RWPE1 (cell line): ENCODE measurements around the gene SIMC1.

Experiments
- CTCF ChIA-PET: fragments of 350-600 bp; sonication (Branson Sonifier 250); formaldehyde crosslinking; extraction: SDS; loops from one replicate; lab custom pipeline; 2021; lab: Yijun Ruan, JAX
- POLR2A ChIA-PET: fragments of 400-600 bp; formaldehyde crosslinking; extraction: SDS; loops from one replicate; lab custom pipeline; 2020; ENCODE audit warnings: antibody characterized with exemption; ENCODE audit not compliant: low non-redundant PET; lab: Yijun Ruan, JAX
- DNase-seq: peaks from one replicate; pipeline ENCODE4 v3.0.0; 2012; ENCODE audit warnings: low spot score
- H3K27ac ChIP-seq: fragments of 450-650 bp; 2 replicates; pipeline ENCODE4 v1.5.1; 2017
- TF ChIP-seq, protein P1 (sequence below): fragments of 450-650 bp; conservative IDR thresholded peaks from 2 replicates; pipeline ENCODE4 v1.5.1; 2017; ENCODE audit warnings: low read depth, mild to moderate bottlenecking

The SIMC1 gene

GRCh38 chr5:176352116-176352878 lies 114.1 kb downstream of the SIMC1 start:
- TF ChIP-seq, protein P1, sequence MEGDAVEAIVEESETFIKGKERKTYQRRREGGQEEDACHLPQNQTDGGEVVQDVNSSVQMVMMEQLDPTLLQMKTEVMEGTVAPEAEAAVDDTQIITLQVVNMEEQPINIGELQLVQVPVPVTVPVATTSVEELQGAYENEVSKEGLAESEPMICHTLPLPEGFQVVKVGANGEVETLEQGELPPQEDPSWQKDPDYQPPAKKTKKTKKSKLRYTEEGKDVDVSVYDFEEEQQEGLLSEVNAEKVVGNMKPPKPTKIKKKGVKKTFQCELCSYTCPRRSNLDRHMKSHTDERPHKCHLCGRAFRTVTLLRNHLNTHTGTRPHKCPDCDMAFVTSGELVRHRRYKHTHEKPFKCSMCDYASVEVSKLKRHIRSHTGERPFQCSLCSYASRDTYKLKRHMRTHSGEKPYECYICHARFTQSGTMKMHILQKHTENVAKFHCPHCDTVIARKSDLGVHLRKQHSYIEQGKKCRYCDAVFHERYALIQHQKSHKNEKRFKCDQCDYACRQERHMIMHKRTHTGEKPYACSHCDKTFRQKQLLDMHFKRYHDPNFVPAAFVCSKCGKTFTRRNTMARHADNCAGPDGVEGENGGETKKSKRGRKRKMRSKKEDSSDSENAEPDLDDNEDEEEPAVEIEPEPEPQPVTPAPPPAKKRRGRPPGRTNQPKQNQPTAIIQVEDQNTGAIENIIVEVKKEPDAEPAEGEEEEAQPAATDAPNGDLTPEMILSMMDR, result no peak
- no peak overlapping the region for H3K27ac ChIP-seq
- no peak for DNase-seq
- ChIA-PET CTCF (interaction anchor here (0.6 to 1.5 kb wide), 2 partner anchors 9 to 58 kb away, joined by 3 to 8 read pairs; partner anchors contain the start of gene KIAA1191), POLR2A (no interaction called here)

GRCh38 chr5:176353533-176353932 lies 115.3 kb downstream of the SIMC1 start:
- TF ChIP-seq, protein P1, result no peak
- ChIA-PET POLR2A (no interaction called here), CTCF (interaction anchor here (0.6 kb wide), 1 partner anchor 11 kb away, joined by 3 read pairs; no protein-coding TSS in a partner anchor)
- no peak for DNase-seq
- no peak overlapping the region for H3K27ac ChIP-seq

DNA sequence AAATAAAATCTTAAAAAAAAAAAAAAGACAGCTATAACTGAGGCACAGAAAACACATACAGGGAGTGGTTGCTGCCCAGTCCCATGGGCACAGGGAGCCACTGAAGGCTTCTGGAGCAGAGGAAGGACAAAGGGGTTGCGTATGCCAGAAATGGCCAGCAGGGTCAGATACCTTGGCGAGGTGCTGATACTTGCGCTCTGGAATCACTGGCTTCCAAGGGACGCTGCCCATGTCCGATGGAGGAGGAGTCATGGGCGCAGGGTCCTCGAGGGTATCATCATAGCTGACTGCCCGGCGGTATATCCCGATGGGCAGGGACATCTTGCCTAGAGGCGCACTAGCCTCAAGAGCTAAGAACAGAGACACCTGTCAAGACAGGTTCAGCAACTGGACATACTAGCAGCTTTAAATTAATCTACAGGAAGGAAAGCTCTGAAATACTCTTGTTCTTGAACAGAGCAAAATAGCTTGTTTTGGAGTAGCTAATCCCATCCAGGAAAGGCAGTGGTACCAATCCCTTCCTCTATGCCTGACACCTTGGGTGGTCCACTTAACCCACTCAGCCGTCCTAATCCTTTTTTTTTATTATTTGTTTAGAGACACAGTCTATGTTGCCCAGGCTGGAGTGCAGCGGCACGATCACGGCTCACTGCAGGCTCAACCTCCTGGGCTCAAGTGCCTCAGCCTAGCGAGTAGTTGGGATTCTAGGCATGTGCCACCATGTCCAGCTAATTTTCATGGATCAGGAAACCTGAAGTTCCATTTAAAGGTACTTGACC lies 117.4 kb downstream of the SIMC1 start:
- POLR2A ChIA-PET, result no interaction called here
- no peak for DNase-seq
- TF ChIP-seq, protein P1, result no peak
- H3K27ac ChIP-seq, result no peak overlapping the region
- CTCF ChIA-PET, result interaction anchor here (0.7 to 0.8 kb wide), 3 partner anchors 12 to 1737 kb away, joined by 3 to 5 read pairs (median 3); no protein-coding TSS in a partner anchor

- CTCF ChIA-PET, result no interaction called here
- TF ChIP-seq, protein P1, result no peak
- POLR2A ChIA-PET, result no interaction called here
- no peak for DNase-seq
- H3K27ac ChIP-seq, result no peak overlapping the region
Observed at GRCh38 chr5:176356179-176356566, 117.9 kb downstream of the SIMC1 start.

GRCh38 chr5:176359658-176360057 lies 121.4 kb downstream of the SIMC1 start:
- H3K27ac ChIP-seq, result peak overlapping the region; percentile 76; the same call in 1 of the 2 replicates
- CTCF ChIA-PET, result interaction anchor here (1.1 kb wide), 1 partner anchor 40 kb away, joined by 3 read pairs; no protein-coding TSS in a partner anchor
- POLR2A ChIA-PET, result no interaction called here
- no peak for DNase-seq
- TF ChIP-seq, protein P1, result no peak

DNA sequence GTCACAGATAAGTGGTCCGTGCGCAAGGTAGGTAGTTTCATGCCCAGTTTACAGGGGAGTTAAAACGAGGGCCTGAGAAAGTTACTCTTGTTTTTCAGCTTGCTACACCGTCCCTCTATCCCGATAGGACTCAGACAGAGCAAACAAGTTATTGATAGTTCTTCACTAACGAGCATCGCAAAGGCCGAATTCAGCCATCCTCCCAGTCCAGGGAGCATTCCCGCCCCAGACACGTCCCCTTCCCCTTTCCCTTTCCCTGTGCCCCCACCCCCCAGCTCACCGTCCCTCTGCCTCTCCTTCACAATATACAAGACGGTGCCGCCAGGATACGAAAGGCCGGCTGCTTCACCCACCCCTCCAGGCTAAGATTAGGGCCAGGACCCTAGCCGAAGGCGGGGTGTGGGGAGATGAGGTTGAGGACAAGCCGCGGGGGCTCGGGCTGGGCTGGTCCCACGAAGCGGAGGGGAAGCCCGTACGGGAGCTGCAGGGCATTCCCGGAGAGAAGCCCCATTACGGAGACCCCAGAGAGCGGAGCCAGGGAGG lies 122.7 kb downstream of the SIMC1 start:
- peak; percentile 30 for DNase-seq
- ChIA-PET POLR2A (interaction anchor here (0.5 to 0.7 kb wide), 4 partner anchors 10 to 556 kb away, joined by 3 to 4 read pairs (median 3); no protein-coding TSS in a partner anchor), CTCF (interaction anchor here (0.5 to 2.0 kb wide), 7 partner anchors 9 to 238 kb away, joined by 3 to 8 read pairs (median 4); partner anchors contain the start of gene FAF2)
- H3K27ac ChIP-seq, result peak overlapping the region; percentile 76
- TF ChIP-seq, protein P1, result no peak
